MV-4-11 (cell line): ENCODE results near the gene SLC9A4.
"Not testable (repeated sequence)": the region's sequence is repeated elsewhere in the genome, so short reads cannot be mapped to it uniquely, and the experiment has no call there.

ENCODE experiments used
- DNase-seq: peaks from one replicate; lab custom pipeline; 2025; lab: John Stamatoyannopoulos, UW

Gene SLC9A4

DNA sequence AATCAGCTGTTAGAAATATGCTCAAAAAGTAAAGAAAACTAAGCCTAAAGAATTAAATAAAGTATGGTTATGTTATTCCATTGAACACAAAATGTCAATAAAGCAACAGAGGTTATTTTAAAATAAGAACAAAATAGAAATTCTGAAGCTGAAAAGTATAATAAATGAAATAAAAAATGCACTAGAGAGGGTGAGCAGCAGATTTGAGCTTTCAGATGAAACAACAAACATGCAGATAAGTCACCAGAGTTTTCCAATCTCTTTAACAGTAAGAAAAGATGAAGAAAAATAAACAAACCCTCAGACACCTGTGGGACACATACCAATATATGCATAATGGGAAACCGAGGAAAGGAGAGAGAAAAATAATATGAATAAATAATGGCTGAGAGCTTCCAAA lies 76.0 kb downstream of the SLC9A4 start:
- no peak for DNase-seq

DNA sequence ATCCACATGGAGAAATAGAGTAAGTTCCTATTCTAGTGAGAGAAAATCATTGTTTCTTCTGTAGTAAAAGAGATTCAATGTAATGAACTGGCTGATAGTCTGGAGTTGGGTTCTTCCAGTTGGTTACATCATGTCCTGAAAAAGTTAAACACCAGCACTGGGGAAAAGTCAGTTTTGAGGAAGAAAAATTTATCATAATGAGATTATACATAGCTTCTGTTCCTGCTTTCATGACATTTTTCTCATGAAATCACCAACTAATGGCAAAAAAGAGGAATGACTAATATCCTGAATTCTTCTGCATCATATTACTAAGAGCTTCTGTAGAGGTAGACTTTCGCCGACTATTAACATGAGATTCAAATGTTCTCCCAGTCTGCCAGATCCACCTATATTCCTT lies 77.1 kb downstream of the SLC9A4 start:
- DNase-seq: no peak

GRCh38 chr2:102551329-102552096 lies 78.5 kb downstream of the SLC9A4 start:
- no peak for DNase-seq

DNA sequence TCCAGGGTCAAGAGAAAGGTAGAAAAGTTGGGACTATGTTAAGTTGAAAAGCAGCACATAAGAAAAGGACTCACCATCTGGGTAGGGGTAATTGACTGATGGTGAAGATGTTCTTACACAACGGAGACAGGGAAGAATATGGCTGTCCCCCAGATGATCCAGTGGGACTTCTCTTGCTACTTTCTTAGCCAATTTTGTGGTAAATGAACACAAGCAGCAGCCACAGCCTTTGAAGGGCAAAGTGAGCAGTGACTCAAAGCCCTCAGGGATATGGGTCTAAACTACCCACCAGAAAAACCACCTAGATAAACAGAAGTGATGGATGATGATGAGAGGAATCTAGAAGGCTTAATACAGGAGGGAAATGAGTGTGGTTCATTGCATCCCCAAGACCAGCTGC lies 80.6 kb downstream of the SLC9A4 start:
- DNase-seq: no peak

GRCh38 chr2:102558463-102558862 lies 85.4 kb downstream of the SLC9A4 start:
- DNase-seq: peak; percentile 12

- DNase-seq: not testable (repeated sequence)
Observed at GRCh38 chr2:102562542-102562941, 89.5 kb downstream of the SLC9A4 start.

GRCh38 chr2:102575888-102576287 lies 102.9 kb downstream of the SLC9A4 start:
- DNase-seq: no peak

DNA sequence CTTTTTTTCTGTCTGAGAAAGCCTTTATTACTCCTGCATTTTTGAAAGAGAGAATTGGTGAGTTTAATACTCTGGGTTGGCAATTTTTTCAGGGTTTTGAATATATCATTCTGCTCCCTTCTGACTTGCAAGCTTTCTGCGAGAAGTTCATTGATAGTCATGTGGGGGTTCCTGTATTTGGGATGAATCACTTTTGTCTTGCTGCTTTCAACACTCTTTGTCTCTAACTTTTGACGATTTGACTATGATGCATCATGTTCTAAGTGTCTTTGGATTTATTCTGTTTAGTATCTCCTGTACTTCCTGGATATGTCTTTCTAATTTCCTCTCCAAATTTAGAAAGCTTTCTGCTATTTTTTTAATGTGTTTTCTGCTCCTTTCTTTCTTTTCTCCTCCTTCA lies 105.3 kb downstream of the SLC9A4 start:
- no peak for DNase-seq

DNA sequence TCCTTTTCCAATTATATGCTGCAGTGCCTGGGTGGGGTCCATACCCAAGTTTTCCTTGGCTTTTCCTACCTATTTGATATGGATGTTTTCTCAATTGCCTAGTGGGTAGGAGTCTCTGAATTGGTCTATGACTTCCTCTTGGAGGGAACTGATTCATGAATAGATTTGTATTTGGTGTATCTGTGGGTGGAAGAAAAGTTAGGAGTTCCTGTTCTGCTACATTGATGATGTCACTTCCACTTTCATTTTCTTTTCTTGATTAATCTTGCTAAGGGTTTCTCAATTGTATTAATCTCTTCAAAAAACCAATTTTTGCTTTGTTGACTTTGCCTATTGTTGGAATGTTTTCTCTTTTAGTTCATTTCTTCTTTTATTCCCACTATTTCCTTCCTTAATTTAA lies 108.9 kb downstream of the SLC9A4 start:
- peak; percentile 83 for DNase-seq

- DNase-seq: no peak
Observed at GRCh38 chr2:102582845-102583244, 109.8 kb downstream of the SLC9A4 start.
